HepG2 (cell line): ENCODE data around the gene ZNF586. TPM values are rescaled to one million over a fixed set of nuclear protein-coding genes. Genes with fewer than 3 reads are reported as not detected.

Experiments
- AKAP8 ChIP-seq: sonication (generic); formaldehyde crosslinking; IDR thresholded peaks from 2 replicates; pipeline ENCODE4 v1.5.1; 2020; ENCODE audit warnings: mild to moderate bottlenecking, missing genetic modification reagents
- ARHGAP35 ChIP-seq: sonication (generic); formaldehyde crosslinking; IDR thresholded peaks from 2 replicates; pipeline ENCODE4 v1.9.0; 2022; ENCODE audit warnings: mild to moderate bottlenecking, inconsistent platforms, moderate library complexity, missing genetic modification reagents, borderline replicate concordance
- CENPX ChIP-seq: sonication (generic); formaldehyde crosslinking; IDR thresholded peaks from 2 replicates; pipeline ENCODE4 v1.9.0; 2021; ENCODE audit warnings: mild to moderate bottlenecking, missing genetic modification reagents, moderate library complexity
- CREM ChIP-seq, 2 experiments: sonication (generic) in 1 of 2; formaldehyde crosslinking in 1 of 2; IDR thresholded peaks; 2 replicates each; pipeline versions ENCODE4 v1.4.0 to v1.6.1; 2016 to 2020; ENCODE audit warnings: antibody characterized with exemption in 1 of 2, mild to moderate bottlenecking in 1 of 2, missing genetic modification reagents in 1 of 2
- DR1 ChIP-seq: sonication (generic); formaldehyde crosslinking; IDR thresholded peaks from 2 replicates; pipeline ENCODE4 v1.8.0; 2021; ENCODE audit warnings: mild to moderate bottlenecking, missing genetic modification reagents, inconsistent platforms
- FOSL1 ChIP-seq: sonication (generic); formaldehyde crosslinking; IDR thresholded peaks from 2 replicates; pipeline ENCODE4 v1.9.0; 2021; ENCODE audit warnings: missing genetic modification reagents, borderline replicate concordance
- HDAC6 ChIP-seq: fragments of 200-600 bp; sonication (generic); IDR thresholded peaks from 2 replicates; pipeline ENCODE4 v1.7.0; 2017; ENCODE audit warnings: mild to moderate bottlenecking, antibody characterized with exemption, low read length, low read depth
- HMG20A ChIP-seq: IDR thresholded peaks from 2 replicates; pipeline ENCODE4 v1.6.1; 2016; ENCODE audit warnings: borderline replicate concordance
- KDM5B ChIP-seq: sonication (generic); formaldehyde crosslinking; IDR thresholded peaks from 2 replicates; pipeline ENCODE4 v1.4.0; 2020; ENCODE audit warnings: missing genetic modification reagents, mild to moderate bottlenecking, borderline replicate concordance
- KLF6 ChIP-seq: IDR thresholded peaks from 2 replicates; pipeline ENCODE4 v1.8.0; 2016; ENCODE audit warnings: missing biosample characterization, missing genetic modification reagents
- MYNN ChIP-seq: sonication (generic); formaldehyde crosslinking; IDR thresholded peaks from 2 replicates; pipeline ENCODE4 v1.4.0; 2020; ENCODE audit warnings: mild to moderate bottlenecking, low read depth, missing genetic modification reagents
- RXRB ChIP-seq: IDR thresholded peaks from 2 replicates; pipeline ENCODE4 v1.6.1; 2016; ENCODE audit warnings: borderline replicate concordance, missing genetic modification reagents, missing compliant biosample characterization
- SMAD9 ChIP-seq: sonication (generic); formaldehyde crosslinking; IDR thresholded peaks from 2 replicates; pipeline ENCODE4 v1.5.1; 2020; ENCODE audit warnings: mild to moderate bottlenecking, missing genetic modification reagents
- SNAPC2 ChIP-seq: sonication (generic); formaldehyde crosslinking; IDR thresholded peaks from 2 replicates; pipeline ENCODE4 v1.8.1; 2022; ENCODE audit warnings: mild to moderate bottlenecking, missing genetic modification reagents
- SPEN ChIP-seq: sonication (generic); formaldehyde crosslinking; IDR thresholded peaks from 2 replicates; pipeline ENCODE4 v1.5.1; 2020; ENCODE audit warnings: low read depth, mild to moderate bottlenecking, missing genetic modification reagents
- ZNF251 ChIP-seq: sonication (generic); formaldehyde crosslinking; IDR thresholded peaks from 2 replicates; pipeline ENCODE4 v1.9.0; 2021; ENCODE audit warnings: mild to moderate bottlenecking, missing genetic modification reagents
- ZNF33B ChIP-seq: sonication (generic); formaldehyde crosslinking; IDR thresholded peaks from 2 replicates; pipeline ENCODE4 v1.5.1; 2020; ENCODE audit warnings: mild to moderate bottlenecking, missing genetic modification reagents
- ZNF547 ChIP-seq: sonication (generic); formaldehyde crosslinking; IDR thresholded peaks from 2 replicates; pipeline ENCODE4 v1.5.1; 2020; ENCODE audit warnings: mild to moderate bottlenecking, missing genetic modification reagents
- ZNF703 ChIP-seq: sonication (generic); formaldehyde crosslinking; IDR thresholded peaks from 2 replicates; pipeline ENCODE4 v1.5.1; 2020; ENCODE audit warnings: missing genetic modification reagents, mild to moderate bottlenecking, moderate library complexity, borderline replicate concordance
- ZNF775 ChIP-seq: sonication (generic); formaldehyde crosslinking; IDR thresholded peaks from 2 replicates; pipeline ENCODE4 v1.4.0; 2020; ENCODE audit warnings: missing genetic modification reagents, mild to moderate bottlenecking, moderate library complexity, borderline replicate concordance
- polyA plus RNA-seq, 8 experiments: library from polyadenylated mRNA; depleted of rRNA in 3 of 8; stranded (reverse) in 7 of 8; unstranded in 1 of 8; fragments of >200 nt; fragmentation: Illumina TruSeq in 4 of 8; extraction: Trizol in 4 of 8; gene quantifications; 2 replicates each; pipeline versions ENCODE4 v1.2.1 to v1.2.3, GENCODE V29; 2011 to 2016; ENCODE audit warnings: low read depth in 4 of 8, missing spikeins in 1 of 8, mixed read lengths in 1 of 8; ENCODE audit not compliant: insufficient read depth in 1 of 8
- total RNA-seq, 5 experiments: library from RNA; depleted of rRNA; stranded (reverse); fragments of >200 nt; fragmentation: Illumina TruSeq; extraction: Trizol; gene quantifications; 2 replicates each; pipeline ENCODE4 v1.2.3, GENCODE V29; 2016; ENCODE audit warnings: low read depth in 1 of 5
- TF ChIP-seq, protein P1 (sequence below): sonication (generic); formaldehyde crosslinking; IDR thresholded peaks from 2 replicates; pipeline ENCODE4 v1.8.1; 2023; ENCODE audit warnings: mild to moderate bottlenecking, inconsistent platforms, moderate library complexity, missing genetic modification reagents, borderline replicate concordance
- TF ChIP-seq, protein P2 (sequence below): sonication (generic); formaldehyde crosslinking; IDR thresholded peaks from 2 replicates; pipeline ENCODE4 v1.5.0; 2020; ENCODE audit warnings: missing genetic modification reagents
- TF ChIP-seq, protein P3 (sequence below): sonication (generic); formaldehyde crosslinking; conservative IDR thresholded peaks from 2 replicates; pipeline ENCODE4 v1.5.0; 2020; ENCODE audit warnings: missing genetic modification reagents
- TF ChIP-seq, protein P4 (sequence below): sonication (generic); formaldehyde crosslinking; IDR thresholded peaks from 2 replicates; pipeline ENCODE4 v1.8.0; 2023; ENCODE audit warnings: mild to moderate bottlenecking, missing genetic modification reagents
- TF ChIP-seq, protein P5 (sequence below): sonication (generic); formaldehyde crosslinking; IDR thresholded peaks from 2 replicates; pipeline ENCODE4 v1.4.0; 2020; ENCODE audit warnings: missing genetic modification reagents

The ZNF586 gene
- total and polyA plus RNA-seq, 2 of the 13 experiments (the other 11 are each of a cell fraction or from before 2014, with no cell fraction given), result 0.50 to 3.4 TPM

DNA sequence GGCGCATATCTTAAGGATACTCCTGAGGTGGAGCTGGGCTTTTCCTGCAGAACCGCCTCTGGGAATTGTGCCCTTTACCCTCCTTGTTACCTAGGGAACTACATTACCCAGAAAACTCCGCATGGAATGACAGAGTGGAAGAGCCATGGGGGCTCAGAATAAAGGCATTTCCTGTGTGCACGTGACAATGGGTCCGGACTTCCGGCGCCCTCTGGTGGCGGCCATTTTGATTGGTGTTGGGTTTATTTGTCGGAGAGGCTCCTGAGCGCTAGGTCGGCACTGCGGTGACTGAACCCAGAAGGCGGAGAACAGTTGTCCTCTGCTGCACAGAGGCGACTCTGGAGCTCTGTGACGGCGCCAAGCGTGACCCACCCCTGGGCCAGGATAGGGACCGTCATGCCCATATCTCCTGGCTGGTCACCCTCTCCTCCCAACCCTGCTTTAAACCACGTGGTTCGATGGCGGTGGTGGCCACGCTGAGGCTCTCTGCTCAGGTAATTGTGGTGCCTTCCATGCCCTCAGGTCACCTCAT is 60.7 kb downstream of the ZNF586 start, which contains the start of gene ZNF587B (continued):
- TF ChIP-seq, protein P1, sequence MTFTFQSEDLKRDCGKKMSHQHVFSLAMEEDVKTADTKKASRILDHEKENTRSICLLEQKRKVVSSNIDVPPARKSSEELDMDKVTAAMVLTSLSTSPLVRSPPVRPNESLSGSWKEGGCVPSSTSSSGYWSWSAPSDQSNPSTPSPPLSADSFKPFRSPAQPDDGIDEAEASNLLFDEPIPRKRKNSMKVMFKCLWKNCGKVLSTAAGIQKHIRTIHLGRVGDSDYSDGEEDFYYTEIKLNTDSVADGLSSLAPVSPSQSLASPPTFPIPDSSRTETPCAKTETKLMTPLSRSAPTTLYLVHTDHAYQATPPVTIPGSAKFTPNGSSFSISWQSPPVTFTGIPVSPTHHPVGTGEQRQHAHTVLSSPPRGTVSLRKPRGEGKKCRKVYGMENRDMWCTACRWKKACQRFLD (CRISPR knock-in tag), result no peak
- TF ChIP-seq ZNF547 (CRISPR knock-in tag), result no peak
- no peak for TF ChIP-seq ARHGAP35
- TF ChIP-seq, protein P2, sequence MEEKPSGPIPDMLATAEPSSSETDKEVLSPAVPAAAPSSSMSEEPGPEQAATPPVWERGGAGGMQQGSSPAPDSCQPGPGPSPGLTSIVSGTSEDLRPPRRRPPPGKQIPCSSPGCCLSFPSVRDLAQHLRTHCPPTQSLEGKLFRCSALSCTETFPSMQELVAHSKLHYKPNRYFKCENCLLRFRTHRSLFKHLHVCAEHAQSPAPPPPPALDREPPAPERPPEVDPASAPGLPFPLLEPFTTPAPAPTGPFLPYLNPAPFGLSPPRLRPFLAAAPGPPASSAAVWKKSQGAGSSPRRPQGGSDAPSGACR (CRISPR knock-in tag), result no peak
- no peak for TF ChIP-seq AKAP8 (CRISPR knock-in tag)
- no peak for TF ChIP-seq KDM5B (CRISPR knock-in tag)
- no peak for TF ChIP-seq SPEN (CRISPR knock-in tag)
- TF ChIP-seq, protein P3, sequence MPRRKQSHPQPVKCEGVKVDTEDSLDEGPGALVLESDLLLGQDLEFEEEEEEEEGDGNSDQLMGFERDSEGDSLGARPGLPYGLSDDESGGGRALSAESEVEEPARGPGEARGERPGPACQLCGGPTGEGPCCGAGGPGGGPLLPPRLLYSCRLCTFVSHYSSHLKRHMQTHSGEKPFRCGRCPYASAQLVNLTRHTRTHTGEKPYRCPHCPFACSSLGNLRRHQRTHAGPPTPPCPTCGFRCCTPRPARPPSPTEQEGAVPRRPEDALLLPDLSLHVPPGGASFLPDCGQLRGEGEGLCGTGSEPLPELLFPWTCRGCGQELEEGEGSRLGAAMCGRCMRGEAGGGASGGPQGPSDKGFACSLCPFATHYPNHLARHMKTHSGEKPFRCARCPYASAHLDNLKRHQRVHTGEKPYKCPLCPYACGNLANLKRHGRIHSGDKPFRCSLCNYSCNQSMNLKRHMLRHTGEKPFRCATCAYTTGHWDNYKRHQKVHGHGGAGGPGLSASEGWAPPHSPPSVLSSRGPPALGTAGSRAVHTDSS (CRISPR knock-in tag), result no peak
- TF ChIP-seq ZNF251 (CRISPR knock-in tag), result no peak
- TF ChIP-seq FOSL1 (CRISPR knock-in tag), result no peak
- TF ChIP-seq KLF6, result no peak
- TF ChIP-seq HMG20A, result no peak
- TF ChIP-seq MYNN (CRISPR knock-in tag), result no peak
- TF ChIP-seq RXRB (CRISPR knock-in tag), result 0 out of 2 replicates have a peak, but pooled peaks have one; percentile 14
- no peak for TF ChIP-seq HDAC6
- no peak for TF ChIP-seq ZNF703
- TF ChIP-seq, protein P4, sequence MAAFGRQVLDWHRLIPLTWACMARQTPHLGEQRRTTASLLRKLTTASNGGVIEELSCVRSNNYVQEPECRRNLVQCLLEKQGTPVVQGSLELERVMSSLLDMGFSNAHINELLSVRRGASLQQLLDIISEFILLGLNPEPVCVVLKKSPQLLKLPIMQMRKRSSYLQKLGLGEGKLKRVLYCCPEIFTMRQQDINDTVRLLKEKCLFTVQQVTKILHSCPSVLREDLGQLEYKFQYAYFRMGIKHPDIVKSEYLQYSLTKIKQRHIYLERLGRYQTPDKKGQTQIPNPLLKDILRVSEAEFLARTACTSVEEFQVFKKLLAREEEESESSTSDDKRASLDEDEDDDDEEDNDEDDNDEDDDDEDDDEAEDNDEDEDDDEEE, result no peak
- no peak for TF ChIP-seq DR1 (CRISPR knock-in tag)
- TF ChIP-seq SNAPC2, result no peak
- TF ChIP-seq, protein P5, sequence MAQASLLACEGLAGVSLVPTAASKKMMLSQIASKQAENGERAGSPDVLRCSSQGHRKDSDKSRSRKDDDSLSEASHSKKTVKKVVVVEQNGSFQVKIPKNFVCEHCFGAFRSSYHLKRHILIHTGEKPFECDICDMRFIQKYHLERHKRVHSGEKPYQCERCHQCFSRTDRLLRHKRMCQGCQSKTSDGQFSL (CRISPR knock-in tag), result no peak
- no peak for TF ChIP-seq CENPX (CRISPR knock-in tag)
- TF ChIP-seq ZNF33B (CRISPR knock-in tag), result 0 out of 2 replicates have a peak, but pooled peaks have one; percentile 30
- no peak for TF ChIP-seq ZNF775 (CRISPR knock-in tag)
- no peak for TF ChIP-seq SMAD9 (CRISPR knock-in tag)
- 0 out of 2 replicates have a peak, but pooled peaks have one; percentile 15 for TF ChIP-seq CREM (IDR thresholded peaks at IDR 0.05)
- TF ChIP-seq CREM (CRISPR knock-in tag; IDR thresholded peaks at IDR 0.05), result no peak
